ENCODE measurements around the gene ATP5MC2. TPM values are rescaled to one million over a fixed set of nuclear protein-coding genes. Genes with fewer than 3 reads are reported as not detected.
"Not testable (repeated sequence)": the region's sequence is repeated elsewhere in the genome, so short reads cannot be mapped to it uniquely, and the experiment has no call there.

ATP5MC2 gene
- total RNA-seq, 1 experiment from 2014 or later, result 304 TPM

GRCh38 chr12:53636641-53637040 lies 39.2 kb downstream of the ATP5MC2 start:
- ATAC-seq (no peak), DNase-seq (ENCODE audit: low read depth, low spot score) (no peak)
- Histone ChIP-seq H4K20me1 (ENCODE audit: insufficient read depth) (no peaks in the 10 kb centered on the region), H3K4me1 (ENCODE audit: control insufficient read depth in 1 of 2, insufficient read depth in 2 of 2, low read length in 2 of 2) (no peaks in the 10 kb centered on the region), H3K4me2 (ENCODE audit: low read length) (no peak overlapping the region), H3K9me2 (ENCODE audit: insufficient read depth) (no peaks in the 10 kb centered on the region), H3K9ac (ENCODE audit: low read length) (no peak overlapping the region), H3K9me3 (ENCODE audit: control insufficient read depth in 1 of 2, insufficient read depth in 1 of 2, low read depth in 1 of 2, low read length in 2 of 2) (no peaks in the 10 kb centered on the region), H3K36me3 (ENCODE audit: control insufficient read depth in 1 of 2, insufficient read depth in 2 of 2, low read length in 2 of 2) (no peaks in the 10 kb centered on the region), H3K27ac (ENCODE audit: low read depth, low read length) (no peak overlapping the region), H3K27me3 (ENCODE audit: insufficient read depth, low read length) (no peaks in the 10 kb centered on the region), H3K79me2 (ENCODE audit: insufficient read depth, low read length) (no peaks in the 10 kb centered on the region), H2AFZ (ENCODE audit: low read depth, low read length, poor library complexity, severe bottlenecking) (no peak overlapping the region), H3K4me3 (replicated peaks in 1 of 2; ENCODE audit: low read depth in 1 of 2, low read length in 2 of 2) (no peak overlapping the region)
- TF ChIP-seq SRF (IDR thresholded peaks at IDR 0.05; ENCODE audit: low read depth) (no peak), ELF1 (IDR thresholded peaks at IDR 0.05; ENCODE audit: borderline replicate concordance, low read depth) (no peak), SIN3A (IDR thresholded peaks at IDR 0.05; ENCODE audit: low read depth) (no peak), ATF3 (IDR thresholded peaks at IDR 0.05) (no peak), YY1 (IDR thresholded peaks at IDR 0.05; ENCODE audit: extremely low read depth, insufficient replicate concordance, low read depth, low read length) (no peak), EGR1 (IDR thresholded peaks at IDR 0.05; ENCODE audit: low read depth) (no peak), FOSL1 (IDR thresholded peaks at IDR 0.05; ENCODE audit: low read depth) (no peak), CBX3 (IDR thresholded peaks at IDR 0.05; ENCODE audit: low read depth) (no peak), EZH2 (IDR thresholded peaks at IDR 0.05) (no peak), REST (IDR thresholded peaks at IDR 0.05; ENCODE audit: low read depth) (no peak)
- ChIA-PET RAD21 (ENCODE audit: low non-redundant PET in 1 of 2, low total read pairs in 2 of 2, uncharacterized antibody in 2 of 2, unreplicated experiment in 2 of 2) (no interaction called here), CTCF (no interaction called here), POLR2A (interaction anchor here (0.7 kb wide), 1 partner anchor 63 kb away, joined by 4 read pairs; no protein-coding TSS in a partner anchor)
- intact Hi-C loops (cut with micrococcal nuclease), result no loop called here
- no TSS peak for BruUV-seq (replicated peaks)

DNA sequence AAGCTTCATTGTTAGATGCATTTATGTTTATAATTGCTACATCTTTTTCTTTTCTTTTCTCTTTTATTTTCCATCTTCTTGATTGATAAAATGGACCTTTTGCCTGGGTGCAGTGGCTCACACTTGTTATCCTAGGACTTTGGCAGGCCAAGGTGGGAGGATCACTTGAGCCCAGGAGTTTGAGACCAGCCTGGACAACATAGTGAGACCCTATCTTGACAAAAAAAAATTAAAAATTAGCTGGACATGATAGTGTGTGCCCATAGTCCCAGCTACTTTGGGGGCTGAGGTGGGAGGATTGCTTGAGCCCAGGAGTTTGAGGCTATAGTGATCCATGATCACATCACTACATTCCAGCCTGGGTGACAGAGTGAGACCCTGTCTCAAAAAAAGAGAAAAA lies 40.2 kb downstream of the ATP5MC2 start:
- DNase-seq (ENCODE audit: low read depth, low spot score); ATAC-seq; H4K20me1 ChIP-seq (ENCODE audit: insufficient read depth); H3K4me1 ChIP-seq (ENCODE audit: control insufficient read depth in 1 of 2, insufficient read depth in 2 of 2, low read length in 2 of 2); CTCF ChIA-PET; H3K9me3 ChIP-seq (ENCODE audit: control insufficient read depth in 1 of 2, insufficient read depth in 1 of 2, low read depth in 1 of 2, low read length in 2 of 2); H2AFZ ChIP-seq (ENCODE audit: low read depth, low read length, poor library complexity, severe bottlenecking); H3K27me3 ChIP-seq (ENCODE audit: insufficient read depth, low read length); H3K9me2 ChIP-seq (ENCODE audit: insufficient read depth); intact Hi-C loops (cut with micrococcal nuclease); H3K27ac ChIP-seq (ENCODE audit: low read depth, low read length); H3K36me3 ChIP-seq (ENCODE audit: control insufficient read depth in 1 of 2, insufficient read depth in 2 of 2, low read length in 2 of 2); POLR2A ChIA-PET; H3K79me2 ChIP-seq (ENCODE audit: insufficient read depth, low read length); H3K4me3 ChIP-seq (replicated peaks in 1 of 2; ENCODE audit: low read depth in 1 of 2, low read length in 2 of 2); H3K9ac ChIP-seq (ENCODE audit: low read length); BruUV-seq (replicated peaks); H3K4me2 ChIP-seq (ENCODE audit: low read length); RAD21 ChIA-PET (ENCODE audit: low non-redundant PET in 1 of 2, low total read pairs in 2 of 2, uncharacterized antibody in 2 of 2, unreplicated experiment in 2 of 2): not testable (repeated sequence)

Data from HCT116 (cell line).